PFSK-1 (cell line): Measurements from ENCODE around the gene COMT.

Source experiments
- FOXP2 ChIP-seq: optimal IDR thresholded peaks from 2 replicates; pipeline ENCODE3; 2011; ENCODE audit warnings: borderline replicate concordance, control low read depth, inconsistent platforms; ENCODE audit not compliant: insufficient read depth; ENCODE audit errors: extremely low read length, extremely low read depth
- POLR2AphosphoS5 ChIP-seq: IDR thresholded peaks from 2 replicates; pipeline ENCODE4 v1.6.1; 2012; ENCODE audit warnings: low read depth, mild to moderate bottlenecking, control low read depth, low read length, moderate library complexity
- SIN3A ChIP-seq: IDR thresholded peaks from 2 replicates; pipeline ENCODE4 v1.6.1; 2012; ENCODE audit warnings: mild to moderate bottlenecking, low read length, moderate library complexity, borderline replicate concordance; ENCODE audit not compliant: insufficient read depth
- TAF1 ChIP-seq: IDR thresholded peaks from 2 replicates; pipeline ENCODE4 v1.6.1; 2012; ENCODE audit warnings: low read length, control low read depth, borderline replicate concordance; ENCODE audit not compliant: insufficient read depth
- TF ChIP-seq, protein P1 (sequence below), 2 experiments: IDR thresholded peaks; 2 replicates each; pipeline versions ENCODE4 v1.6.1 to v1.8.0; 2011 to 2012; ENCODE audit warnings: low read depth in 2 of 2, low read length in 2 of 2, control low read depth in 1 of 2, inconsistent platforms in 1 of 2, mild to moderate bottlenecking in 1 of 2, moderate library complexity in 1 of 2; ENCODE audit not compliant: insufficient read depth in 1 of 2

COMT gene

DNA sequence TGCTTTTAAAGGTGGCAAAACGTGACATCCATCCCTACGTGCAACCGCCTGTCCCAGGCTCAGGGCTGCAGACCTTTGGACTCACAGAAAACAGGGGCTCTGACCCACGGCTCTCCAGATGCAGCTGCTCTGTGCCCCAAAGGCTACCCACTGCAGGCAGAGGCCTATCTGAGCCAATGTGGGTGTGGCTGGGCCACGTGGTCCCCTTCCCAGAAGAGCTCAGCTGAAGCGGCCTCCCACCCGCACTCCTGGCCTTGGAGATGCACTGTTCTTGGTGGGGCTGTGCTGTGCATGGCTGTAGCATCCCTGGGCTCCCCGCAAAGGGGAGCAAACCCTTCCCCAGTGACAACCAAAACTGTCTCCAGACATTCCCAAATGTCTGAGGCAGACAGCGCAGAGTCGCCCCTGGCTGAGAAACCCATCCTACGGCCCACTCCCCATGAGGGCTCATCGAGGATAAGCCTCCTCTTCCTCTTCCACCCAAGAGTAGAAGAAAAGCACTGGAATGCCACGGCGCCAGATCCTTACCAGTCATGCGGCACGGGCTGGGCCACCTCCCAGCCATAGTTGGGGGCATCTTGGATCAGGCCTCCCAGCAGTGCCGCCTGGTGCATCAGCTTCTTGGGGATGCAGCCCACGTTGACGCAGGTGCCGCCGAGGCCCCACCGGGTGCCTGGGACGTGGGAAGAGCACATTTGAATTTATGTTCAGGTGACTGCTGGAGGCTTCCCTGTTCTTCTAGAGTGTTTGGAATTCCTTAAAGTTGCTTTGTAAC lies 23.1 kb upstream of the COMT start:
- TF ChIP-seq FOXP2 (no peak), POLR2AphosphoS5 (no peak), SIN3A (no peak), TAF1 (no peak)
- TF ChIP-seq, protein P1, sequence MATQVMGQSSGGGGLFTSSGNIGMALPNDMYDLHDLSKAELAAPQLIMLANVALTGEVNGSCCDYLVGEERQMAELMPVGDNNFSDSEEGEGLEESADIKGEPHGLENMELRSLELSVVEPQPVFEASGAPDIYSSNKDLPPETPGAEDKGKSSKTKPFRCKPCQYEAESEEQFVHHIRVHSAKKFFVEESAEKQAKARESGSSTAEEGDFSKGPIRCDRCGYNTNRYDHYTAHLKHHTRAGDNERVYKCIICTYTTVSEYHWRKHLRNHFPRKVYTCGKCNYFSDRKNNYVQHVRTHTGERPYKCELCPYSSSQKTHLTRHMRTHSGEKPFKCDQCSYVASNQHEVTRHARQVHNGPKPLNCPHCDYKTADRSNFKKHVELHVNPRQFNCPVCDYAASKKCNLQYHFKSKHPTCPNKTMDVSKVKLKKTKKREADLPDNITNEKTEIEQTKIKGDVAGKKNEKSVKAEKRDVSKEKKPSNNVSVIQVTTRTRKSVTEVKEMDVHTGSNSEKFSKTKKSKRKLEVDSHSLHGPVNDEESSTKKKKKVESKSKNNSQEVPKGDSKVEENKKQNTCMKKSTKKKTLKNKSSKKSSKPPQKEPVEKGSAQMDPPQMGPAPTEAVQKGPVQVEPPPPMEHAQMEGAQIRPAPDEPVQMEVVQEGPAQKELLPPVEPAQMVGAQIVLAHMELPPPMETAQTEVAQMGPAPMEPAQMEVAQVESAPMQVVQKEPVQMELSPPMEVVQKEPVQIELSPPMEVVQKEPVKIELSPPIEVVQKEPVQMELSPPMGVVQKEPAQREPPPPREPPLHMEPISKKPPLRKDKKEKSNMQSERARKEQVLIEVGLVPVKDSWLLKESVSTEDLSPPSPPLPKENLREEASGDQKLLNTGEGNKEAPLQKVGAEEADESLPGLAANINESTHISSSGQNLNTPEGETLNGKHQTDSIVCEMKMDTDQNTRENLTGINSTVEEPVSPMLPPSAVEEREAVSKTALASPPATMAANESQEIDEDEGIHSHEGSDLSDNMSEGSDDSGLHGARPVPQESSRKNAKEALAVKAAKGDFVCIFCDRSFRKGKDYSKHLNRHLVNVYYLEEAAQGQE (IDR thresholded peaks at IDR 0.05; ENCODE audit: insufficient read depth in 1 of 2, low read depth in 2 of 2, low read length in 2 of 2) = no peak

DNA sequence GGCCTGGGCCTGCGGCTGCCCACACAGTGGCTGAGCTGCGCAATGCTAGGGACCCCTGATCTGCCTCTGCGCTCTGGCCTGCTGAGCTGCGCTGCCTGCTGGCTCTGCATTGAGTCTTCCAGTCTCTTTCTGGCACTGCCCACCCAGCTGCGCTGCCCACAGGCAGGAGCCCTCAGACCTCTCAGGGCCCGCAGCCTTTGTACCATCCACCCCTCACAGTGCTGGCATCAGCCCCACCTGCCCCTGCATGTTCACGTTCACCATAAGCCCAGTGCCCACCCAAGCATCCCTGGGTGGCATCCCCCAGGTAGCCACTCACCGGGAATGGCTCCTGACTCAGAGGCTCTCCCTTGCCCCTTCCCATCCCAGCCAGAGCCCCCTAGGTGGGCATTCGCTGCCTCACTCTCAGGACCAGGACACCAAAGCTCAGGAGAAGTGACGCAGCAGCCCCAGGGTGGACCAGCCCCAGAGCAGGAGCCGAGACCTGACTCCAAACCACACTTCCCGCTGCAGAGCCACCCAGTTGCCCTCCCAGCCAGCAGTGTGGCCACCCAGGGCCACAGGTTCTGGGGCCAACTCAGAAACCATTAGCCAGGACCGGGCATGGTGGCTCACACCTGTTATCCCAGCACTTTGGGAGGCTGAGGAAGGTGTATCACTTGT lies 21.7 kb upstream of the COMT start:
- no peak for TF ChIP-seq FOXP2
- TF ChIP-seq, protein P1 (IDR thresholded peaks at IDR 0.05; ENCODE audit: insufficient read depth in 1 of 2, low read depth in 2 of 2, low read length in 2 of 2) = no peak
- TF ChIP-seq TAF1 = no peak
- no peak for TF ChIP-seq POLR2AphosphoS5
- TF ChIP-seq SIN3A = no peak

DNA sequence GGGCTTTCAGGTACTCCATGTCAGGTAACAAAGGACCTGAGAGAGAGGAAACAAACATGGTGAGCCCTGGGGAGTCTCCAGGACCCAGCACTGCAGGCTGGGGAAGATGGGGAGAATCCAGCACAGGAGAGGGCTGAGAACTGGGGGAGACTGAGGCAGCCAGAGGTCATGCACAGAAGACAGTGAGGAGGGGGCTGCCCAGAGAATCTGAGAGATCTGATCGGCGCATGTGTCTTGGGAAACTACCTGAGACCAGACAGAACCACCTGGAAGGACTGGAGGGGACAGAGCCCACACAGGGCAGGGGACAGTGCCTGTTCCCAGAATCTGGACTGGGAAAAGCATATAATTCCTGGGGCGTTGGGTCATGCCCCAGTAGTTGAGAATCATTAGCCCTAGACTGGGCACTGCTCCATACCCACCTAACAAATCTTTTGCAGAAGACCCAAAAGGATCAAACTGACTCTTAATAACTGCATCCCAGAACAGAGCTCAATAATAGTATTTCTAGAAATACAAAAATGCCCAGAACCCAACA lies 20.0 kb upstream of the COMT start:
- TF ChIP-seq SIN3A (no peak), FOXP2 (no peak), POLR2AphosphoS5 (no peak), TAF1 (no peak)
- TF ChIP-seq, protein P1 (IDR thresholded peaks at IDR 0.05; ENCODE audit: insufficient read depth in 1 of 2, low read depth in 2 of 2, low read length in 2 of 2) = no peak

DNA sequence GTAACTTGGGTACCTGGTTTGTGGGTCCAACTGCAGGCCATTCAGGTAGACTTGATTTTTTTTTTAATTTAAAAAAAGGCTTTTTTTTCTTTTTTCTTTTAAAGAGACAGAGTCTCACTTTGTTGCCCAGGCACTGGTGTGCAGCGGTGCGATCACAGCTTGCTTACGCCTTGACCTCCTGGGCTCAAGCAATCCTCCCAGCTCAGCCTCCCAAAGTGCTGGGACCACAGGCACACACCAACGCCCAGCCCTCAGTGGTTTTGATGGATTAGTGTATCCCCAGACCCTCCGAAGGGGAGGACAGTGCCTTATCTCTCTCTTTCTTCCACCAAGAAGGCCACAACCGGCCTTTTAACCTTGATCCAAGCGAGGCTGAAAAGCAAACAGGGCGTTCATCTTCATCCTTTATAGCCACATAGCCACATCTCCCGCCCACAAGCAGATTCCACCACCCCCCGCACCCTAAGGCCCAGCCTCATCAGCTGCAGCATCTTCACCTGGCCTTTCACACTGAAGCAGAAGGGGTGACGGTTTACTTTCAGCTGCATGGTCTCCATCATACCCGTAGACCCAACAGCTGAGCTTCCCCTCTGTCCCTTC lies 17.6 kb upstream of the COMT start:
- TF ChIP-seq FOXP2 = no peak
- no peak for TF ChIP-seq POLR2AphosphoS5
- no peak for TF ChIP-seq SIN3A
- TF ChIP-seq, protein P1 (IDR thresholded peaks at IDR 0.05; ENCODE audit: insufficient read depth in 1 of 2, low read depth in 2 of 2, low read length in 2 of 2) = no peak
- no peak for TF ChIP-seq TAF1
